Thyroid gland (tissue), 4 donors: ENCODE measurements around the gene ADIG. TPM values are rescaled to one million over a fixed set of nuclear protein-coding genes. Genes with fewer than 3 reads are reported as not detected.

ENCODE experiments used
- DNase-seq, 2 donors: peaks; one replicate each; pipeline ENCODE4 v3.0.0-alpha.2; 2019
- H3K27ac ChIP-seq, 3 donors: fragments of 200-600 bp; sonication (generic); 1 replicate in 2 of 3; 2 replicates in 1 of 3; pipeline ENCODE4 v1.5.1; 2016 to 2019; ENCODE audit warnings: mild to moderate bottlenecking in 1 of 3, moderate library complexity in 1 of 3
- H3K27me3 ChIP-seq: fragments of 200-600 bp; sonication (generic); one replicate; pipeline ENCODE4 v1.5.1; 2019
- H3K36me3 ChIP-seq, 2 donors: fragments of 200-600 bp; sonication (generic); one replicate each; pipeline ENCODE4 v1.5.1; 2016 to 2019
- H3K4me1 ChIP-seq, 2 donors: fragments of 200-600 bp; sonication (generic); one replicate each; pipeline ENCODE4 v1.5.1; 2017 to 2019
- H3K4me3 ChIP-seq, 3 donors: fragments of 200-600 bp; sonication (generic); replicated peaks in 1 of 3; 1 replicate in 2 of 3; 2 replicates in 1 of 3; pipeline ENCODE4 v1.5.1; 2016; ENCODE audit warnings: mild to moderate bottlenecking in 1 of 3
- H3K9me3 ChIP-seq: fragments of 200-600 bp; sonication (generic); one replicate; pipeline ENCODE4 v1.5.1; 2017
- POLR2A ChIP-seq, 2 donors: fragments of 450-650 bp; IDR thresholded peaks; one replicate each; pipeline ENCODE4 v1.6.1; 2017; ENCODE audit warnings: antibody characterized with exemption in 2 of 2, mild to moderate bottlenecking in 2 of 2, moderate library complexity in 1 of 2
- WGBS, 2 donors: methylation state at CpG; one replicate each; pipeline ENCODE4 v1.1.5; 2017; 5-methylcytosine and 5-hydroxymethylcytosine counted together
- intact Hi-C: fragments of 100-400 bp; cut with DNase I; formaldehyde crosslinking; loops from one replicate; pipeline ENCODE4 v1.15.1; 2023
- total RNA-seq, 4 donors: library from RNA; depleted of rRNA; stranded (reverse); fragments of >200 nt; gene quantifications; one replicate each; pipeline ENCODE4 v1.2.3, GENCODE V29; 2016
- TF ChIP-seq, protein P1 (sequence below), 6 experiments: fragments of 200-600 bp in 3 of 6; fragments of 450-650 bp in 3 of 6; sonication (generic) in 3 of 6; IDR thresholded peaks; one replicate each; pipeline ENCODE4 v1.5.1; 2016 to 2019; ENCODE audit warnings: antibody characterized with exemption in 6 of 6, mild to moderate bottlenecking in 2 of 6, inconsistent platforms in 1 of 6, moderate library complexity in 1 of 6

The ADIG gene
- total RNA-seq, 4 donors from 2014 or later, result 1.6 TPM; not detected in 3

DNA sequence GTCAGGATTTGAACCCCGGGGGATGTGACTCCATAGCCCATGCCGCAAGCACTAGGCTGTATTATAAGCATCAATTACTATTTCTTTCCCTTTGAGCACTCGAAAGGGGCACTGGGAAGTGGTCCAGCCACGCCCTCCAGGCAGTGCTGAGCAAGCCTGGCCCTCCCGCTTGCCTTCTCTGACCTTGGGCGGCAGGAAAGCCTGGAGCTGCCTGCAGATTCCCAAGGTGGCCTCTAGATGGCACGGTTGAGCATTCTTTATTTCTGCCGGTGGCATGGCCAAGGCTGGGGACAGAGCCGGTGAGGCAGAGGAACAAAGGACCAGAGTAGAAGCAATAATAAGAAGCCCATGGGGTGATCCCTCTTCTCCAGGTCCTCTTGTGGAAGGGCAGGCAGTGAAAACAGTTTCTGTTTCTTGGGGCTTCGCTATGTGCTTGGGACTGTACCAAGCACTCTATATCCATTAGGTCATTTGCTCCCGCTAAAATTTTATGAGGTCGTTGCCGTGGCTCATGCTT, 52.6 kb downstream of the ADIG start:
- Histone ChIP-seq H3K4me3 (no peak overlapping the region), H3K27me3 (no peaks in the 10 kb centered on the region), H3K9me3 (no peaks in the 10 kb centered on the region), H3K27ac (no peak overlapping the region), H3K36me3 (no peaks in the 10 kb centered on the region), H3K4me1 (no peaks in the 10 kb centered on the region)
- WGBS, 2 donors, result 37 to 49% methylated on average over 11 to 13 of the region's 13 CpGs
- peak; percentile 38 to 57 for DNase-seq
- TF ChIP-seq, protein P1, sequence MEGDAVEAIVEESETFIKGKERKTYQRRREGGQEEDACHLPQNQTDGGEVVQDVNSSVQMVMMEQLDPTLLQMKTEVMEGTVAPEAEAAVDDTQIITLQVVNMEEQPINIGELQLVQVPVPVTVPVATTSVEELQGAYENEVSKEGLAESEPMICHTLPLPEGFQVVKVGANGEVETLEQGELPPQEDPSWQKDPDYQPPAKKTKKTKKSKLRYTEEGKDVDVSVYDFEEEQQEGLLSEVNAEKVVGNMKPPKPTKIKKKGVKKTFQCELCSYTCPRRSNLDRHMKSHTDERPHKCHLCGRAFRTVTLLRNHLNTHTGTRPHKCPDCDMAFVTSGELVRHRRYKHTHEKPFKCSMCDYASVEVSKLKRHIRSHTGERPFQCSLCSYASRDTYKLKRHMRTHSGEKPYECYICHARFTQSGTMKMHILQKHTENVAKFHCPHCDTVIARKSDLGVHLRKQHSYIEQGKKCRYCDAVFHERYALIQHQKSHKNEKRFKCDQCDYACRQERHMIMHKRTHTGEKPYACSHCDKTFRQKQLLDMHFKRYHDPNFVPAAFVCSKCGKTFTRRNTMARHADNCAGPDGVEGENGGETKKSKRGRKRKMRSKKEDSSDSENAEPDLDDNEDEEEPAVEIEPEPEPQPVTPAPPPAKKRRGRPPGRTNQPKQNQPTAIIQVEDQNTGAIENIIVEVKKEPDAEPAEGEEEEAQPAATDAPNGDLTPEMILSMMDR (IDR thresholded peaks at IDR 0.05), result peak; percentile 55 to 96 (median 63)
- no peak for TF ChIP-seq POLR2A (IDR thresholded peaks at IDR 0.05)
- intact Hi-C loops, result no loop called here

DNA sequence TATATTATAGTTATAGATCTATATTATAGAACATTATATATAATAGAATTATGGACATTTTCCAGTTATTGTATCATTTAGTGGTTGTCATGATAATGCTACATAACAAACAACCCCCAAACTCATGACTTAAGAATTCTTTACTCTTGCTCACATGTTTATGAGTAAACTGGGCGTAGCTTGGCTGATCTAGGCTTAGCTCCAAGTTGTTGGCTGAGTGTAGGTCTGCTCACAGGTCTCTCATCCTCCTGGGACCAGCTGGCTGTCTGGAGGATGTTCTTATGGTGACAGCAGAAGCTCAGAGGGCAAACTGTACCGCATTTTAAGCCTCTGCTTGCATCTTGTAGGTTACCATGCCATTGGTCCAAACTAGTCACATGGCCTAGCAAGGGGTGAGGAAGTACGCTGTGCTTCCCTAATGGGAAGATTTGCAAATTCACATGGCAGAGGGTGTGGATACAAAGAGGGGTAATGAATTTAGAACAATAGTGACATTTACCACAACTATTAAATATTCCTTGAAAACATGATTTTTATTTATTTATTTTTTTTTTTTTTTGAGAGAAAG, 54.8 kb downstream of the ADIG start:
- 62 to 63% methylated on average over 3 of the region's 3 CpGs for whole genome bisulfite sequencing, 2 donors
- Histone ChIP-seq H3K4me3 (no peak overlapping the region), H3K4me1 (no peaks in the 10 kb centered on the region), H3K9me3 (no peaks in the 10 kb centered on the region), H3K27me3 (no peaks in the 10 kb centered on the region), H3K36me3 (no peaks in the 10 kb centered on the region), H3K27ac (no peak overlapping the region)
- TF ChIP-seq, protein P1 (IDR thresholded peaks at IDR 0.05), result no peak
- TF ChIP-seq POLR2A (IDR thresholded peaks at IDR 0.05), result no peak
- intact Hi-C loops, result no loop called here
- DNase-seq, result no peak

Other genes starting within 250 kb of the ADIG start
- 1 to 10 TPM in 3 of 4 donors, under 1 TPM in 1; 0.45 to 3.4 (median 2.3) TPM for gene LBP, start 234.7 kb upstream of the ADIG start, total RNA-seq
- 10 to 100 TPM; 13.3 to 38.4 (median 18.7) TPM for gene SNHG17, start 145.9 kb upstream of the ADIG start, total RNA-seq
- 10 to 100 TPM; 53.6 to 79.8 (median 62.1) TPM for gene RALGAPB, start 108.4 kb upstream of the ADIG start, total RNA-seq
- gene ARHGAP40, start 20.6 kb downstream of the ADIG start, total RNA-seq, result under 1 TPM in 1 of 4 donors, not detected in 3; 0.11 TPM
- gene SLC32A1, start 143.3 kb downstream of the ADIG start, total RNA-seq, result not detected
- 10 to 100 TPM in 2 of 4 donors, 1 to 10 TPM in 2; 6.9 to 14.4 (median 10.4) TPM for gene ACTR5, start 167.3 kb downstream of the ADIG start, total RNA-seq
- 10 to 100 TPM in 2 of 4 donors, 1 to 10 TPM in 2; 6.3 to 14.4 (median 9.0) TPM for gene PPP1R16B, start 224.5 kb downstream of the ADIG start, total RNA-seq